Epithelial cell of esophagus (primary cell): ENCODE measurements around the gene UGT3A1.
"Not testable (repeated sequence)": the region's sequence is repeated elsewhere in the genome, so short reads cannot be mapped to it uniquely, and the experiment has no call there.

Experiments
- DNase-seq: peaks from one replicate; pipeline ENCODE4 v3.0.0; 2010; ENCODE audit warnings: low read depth
- H3K4me3 ChIP-seq: 2 replicates; pipeline ENCODE4 v1.5.1; 2011; ENCODE audit warnings: mild to moderate bottlenecking, low read length, control low read depth
- TF ChIP-seq, protein P1 (sequence below): IDR thresholded peaks from 2 replicates; pipeline ENCODE4 v1.5.1; 2011; ENCODE audit warnings: low read depth, mild to moderate bottlenecking, low read length, control low read depth, inconsistent platforms; ENCODE audit not compliant: insufficient read depth; ENCODE audit errors: missing control alignments

The UGT3A1 gene, protein sequence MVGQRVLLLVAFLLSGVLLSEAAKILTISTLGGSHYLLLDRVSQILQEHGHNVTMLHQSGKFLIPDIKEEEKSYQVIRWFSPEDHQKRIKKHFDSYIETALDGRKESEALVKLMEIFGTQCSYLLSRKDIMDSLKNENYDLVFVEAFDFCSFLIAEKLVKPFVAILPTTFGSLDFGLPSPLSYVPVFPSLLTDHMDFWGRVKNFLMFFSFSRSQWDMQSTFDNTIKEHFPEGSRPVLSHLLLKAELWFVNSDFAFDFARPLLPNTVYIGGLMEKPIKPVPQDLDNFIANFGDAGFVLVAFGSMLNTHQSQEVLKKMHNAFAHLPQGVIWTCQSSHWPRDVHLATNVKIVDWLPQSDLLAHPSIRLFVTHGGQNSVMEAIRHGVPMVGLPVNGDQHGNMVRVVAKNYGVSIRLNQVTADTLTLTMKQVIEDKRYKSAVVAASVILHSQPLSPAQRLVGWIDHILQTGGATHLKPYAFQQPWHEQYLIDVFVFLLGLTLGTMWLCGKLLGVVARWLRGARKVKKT

DNA sequence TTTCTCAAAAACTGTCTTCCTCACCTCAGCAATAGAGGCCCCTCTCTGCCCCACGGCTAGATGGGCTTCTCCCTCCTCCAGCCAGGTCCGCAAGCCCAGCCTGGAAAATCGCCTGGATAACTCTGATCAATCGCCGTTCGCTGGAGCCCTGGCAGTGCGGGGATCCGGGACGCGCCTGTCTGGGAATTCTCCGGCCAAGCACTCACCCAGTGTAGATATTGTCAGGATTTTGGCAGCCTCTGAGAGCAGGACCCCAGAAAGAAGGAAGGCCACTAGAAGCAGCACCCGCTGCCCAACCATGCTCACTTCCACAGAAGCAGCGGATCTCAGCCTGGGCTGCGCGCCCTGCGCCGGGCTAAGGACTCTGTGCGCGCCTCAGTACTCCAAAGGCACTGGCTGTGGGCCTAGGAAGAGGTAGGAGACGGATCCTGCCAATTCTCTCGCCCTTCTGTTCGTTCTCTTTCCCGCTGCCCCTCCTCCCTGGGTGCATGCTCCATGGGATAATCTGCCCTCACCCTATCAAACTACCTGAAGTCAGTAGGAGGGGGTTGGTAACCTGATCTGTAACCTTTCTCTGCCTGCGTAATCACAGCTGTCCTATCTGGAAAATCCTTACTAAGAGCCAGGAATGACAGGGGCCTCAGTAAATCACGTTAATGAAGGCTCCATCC, at the start of gene UGT3A1:
Gene UGT3A1, minus strand, starts transcription at position 450 of the 671 bp plus-strand sequence. Its CDS starts 150 bp downstream, at position 300.
- no peak for DNase-seq
- TF ChIP-seq, protein P1, sequence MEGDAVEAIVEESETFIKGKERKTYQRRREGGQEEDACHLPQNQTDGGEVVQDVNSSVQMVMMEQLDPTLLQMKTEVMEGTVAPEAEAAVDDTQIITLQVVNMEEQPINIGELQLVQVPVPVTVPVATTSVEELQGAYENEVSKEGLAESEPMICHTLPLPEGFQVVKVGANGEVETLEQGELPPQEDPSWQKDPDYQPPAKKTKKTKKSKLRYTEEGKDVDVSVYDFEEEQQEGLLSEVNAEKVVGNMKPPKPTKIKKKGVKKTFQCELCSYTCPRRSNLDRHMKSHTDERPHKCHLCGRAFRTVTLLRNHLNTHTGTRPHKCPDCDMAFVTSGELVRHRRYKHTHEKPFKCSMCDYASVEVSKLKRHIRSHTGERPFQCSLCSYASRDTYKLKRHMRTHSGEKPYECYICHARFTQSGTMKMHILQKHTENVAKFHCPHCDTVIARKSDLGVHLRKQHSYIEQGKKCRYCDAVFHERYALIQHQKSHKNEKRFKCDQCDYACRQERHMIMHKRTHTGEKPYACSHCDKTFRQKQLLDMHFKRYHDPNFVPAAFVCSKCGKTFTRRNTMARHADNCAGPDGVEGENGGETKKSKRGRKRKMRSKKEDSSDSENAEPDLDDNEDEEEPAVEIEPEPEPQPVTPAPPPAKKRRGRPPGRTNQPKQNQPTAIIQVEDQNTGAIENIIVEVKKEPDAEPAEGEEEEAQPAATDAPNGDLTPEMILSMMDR, result no peak
- no peak within 1 kb of the TSS for H3K4me3 ChIP-seq

DNA sequence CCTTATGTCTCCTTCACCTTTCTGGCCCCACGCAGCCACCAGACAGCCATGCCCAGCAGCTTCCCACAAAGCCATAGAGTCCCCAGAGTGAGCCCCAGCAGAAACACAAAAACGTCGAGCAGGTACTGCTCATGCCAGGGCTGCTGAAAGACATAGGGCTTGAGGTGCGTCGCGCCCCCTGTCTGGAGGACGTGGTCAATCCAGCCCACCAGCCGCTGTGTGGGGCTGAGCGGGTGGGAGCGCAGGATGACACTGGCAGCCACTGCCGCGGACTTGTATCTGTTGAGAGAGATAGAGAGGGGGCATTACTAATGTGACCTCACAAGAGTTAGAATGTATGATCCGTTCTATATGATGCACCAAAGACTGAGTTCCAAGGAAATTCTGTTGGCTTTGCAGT, 44.5 kb upstream of the UGT3A1 start:
- no peak for DNase-seq

DNA sequence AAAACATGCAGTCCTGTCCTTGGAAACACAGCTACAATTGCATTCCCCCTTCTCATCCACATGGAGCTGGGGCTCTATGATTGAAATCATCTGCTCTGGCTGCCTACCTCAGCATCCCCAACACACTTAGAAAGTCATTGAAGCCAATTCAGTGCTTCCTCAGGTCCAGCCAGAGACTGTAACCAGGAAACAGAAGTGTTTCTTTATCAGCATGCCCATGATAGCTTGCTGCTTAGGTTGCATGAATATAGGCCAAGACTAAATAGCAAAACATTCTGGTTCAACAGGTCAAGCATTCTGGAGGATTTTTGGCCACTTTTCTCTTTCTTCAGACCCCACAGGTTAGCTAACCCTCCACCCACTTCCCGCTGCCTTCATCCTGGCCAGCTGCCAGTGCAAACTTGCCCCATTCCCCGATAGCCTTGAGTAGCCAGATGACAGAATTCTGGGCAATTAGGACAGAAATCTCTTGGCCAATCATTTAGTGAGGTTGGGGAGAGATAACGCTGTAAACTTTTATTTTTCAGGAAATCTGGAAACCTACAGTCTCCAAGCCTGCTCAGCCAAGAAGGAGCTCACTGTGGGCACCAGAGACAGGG, 43.4 kb upstream of the UGT3A1 start:
- not testable (repeated sequence) for DNase-seq, H3K4me3 ChIP-seq

More for the DNA sequence above, 44.5 kb upstream of the UGT3A1 start:
- TF ChIP-seq, protein P1, result no peak
- H3K4me3 ChIP-seq, result no peak overlapping the region

DNA sequence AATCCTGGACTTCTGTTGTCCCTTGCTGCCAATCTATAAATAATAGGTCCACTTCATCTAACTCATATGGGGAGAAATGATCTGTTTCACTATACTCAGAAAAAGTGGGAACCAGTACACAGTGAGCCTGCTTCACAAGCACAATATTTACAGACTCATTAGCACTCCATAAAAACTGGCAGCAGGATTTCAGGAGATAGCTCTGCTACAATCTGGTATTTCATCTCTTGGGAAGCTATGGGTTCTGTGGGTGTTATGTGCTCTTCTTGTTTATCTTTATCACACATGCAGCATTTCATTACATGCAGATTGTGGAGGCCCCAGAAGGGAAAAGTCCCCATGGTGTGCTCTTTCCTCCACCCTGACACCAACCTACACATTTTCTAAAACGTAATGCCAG, 42.3 kb upstream of the UGT3A1 start:
- no peak overlapping the region for H3K4me3 ChIP-seq
- TF ChIP-seq, protein P1, result no peak
- DNase-seq, result no peak

DNA sequence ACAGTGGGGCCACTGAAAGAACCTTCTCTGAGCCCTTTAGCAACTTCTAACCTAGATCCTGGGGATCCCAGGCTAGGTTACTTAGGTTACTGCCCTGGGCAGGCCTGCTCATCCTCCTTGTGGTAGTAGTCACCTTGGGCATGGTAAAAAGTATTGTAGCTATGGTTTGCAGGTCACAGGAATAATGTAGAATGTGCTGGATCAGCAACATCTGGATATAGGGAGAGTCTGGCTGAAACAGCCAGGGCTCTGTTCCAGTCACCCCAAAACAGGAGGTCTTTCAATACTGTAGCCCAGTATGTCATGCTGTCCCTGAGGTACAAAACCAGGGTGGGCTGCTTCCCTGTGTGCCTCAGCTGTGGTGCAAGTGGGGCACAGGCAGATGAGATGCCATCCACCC, 41.9 kb upstream of the UGT3A1 start:
- H3K4me3 ChIP-seq, result no peak overlapping the region
- TF ChIP-seq, protein P1, result no peak
- no peak for DNase-seq

DNA sequence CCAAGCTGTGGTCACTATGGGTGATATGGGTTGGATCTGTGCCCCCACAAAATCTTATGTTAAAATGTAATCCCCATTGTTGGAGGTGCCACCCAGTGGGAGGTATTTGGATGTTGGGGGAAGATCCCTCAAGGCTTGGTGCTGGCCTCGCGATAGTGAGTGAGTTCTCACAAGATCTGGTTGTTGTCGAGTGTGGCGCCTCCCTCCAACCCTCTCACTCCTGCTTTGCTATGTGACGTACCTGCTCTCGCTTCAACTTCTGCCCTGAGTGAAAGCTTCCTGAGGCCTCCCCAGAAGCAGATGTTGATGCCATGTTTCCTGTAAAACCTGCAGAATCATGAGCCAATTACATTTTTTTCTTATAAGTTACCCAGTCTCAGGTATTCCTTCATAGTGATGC, 40.0 kb upstream of the UGT3A1 start:
- no peak for DNase-seq
- no peak overlapping the region for H3K4me3 ChIP-seq
- TF ChIP-seq, protein P1, result no peak

DNA sequence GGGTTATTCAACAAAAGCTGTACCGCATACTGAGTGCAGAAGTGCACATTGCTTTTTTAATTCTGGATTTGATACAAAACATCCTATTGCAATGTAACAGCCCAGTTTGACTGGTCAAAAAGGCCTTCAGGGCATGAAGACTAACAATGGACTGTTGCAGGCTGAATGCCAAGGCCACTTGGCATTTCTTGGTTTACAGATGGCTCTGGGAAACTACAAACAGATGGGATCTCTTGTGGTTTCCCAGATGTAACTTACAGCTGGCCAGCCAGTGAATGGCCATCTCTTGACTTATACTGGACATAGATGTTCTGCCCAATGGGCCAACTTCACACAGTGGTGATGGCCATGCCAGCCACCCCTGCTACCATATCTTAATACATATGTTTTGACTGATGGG, 38.7 kb upstream of the UGT3A1 start:
- DNase-seq, result no peak
- TF ChIP-seq, protein P1, result no peak
- H3K4me3 ChIP-seq, result no peak overlapping the region
